Calu3 (cell line): ENCODE data around the gene SCGB1C1. TPM values are rescaled to one million over a fixed set of nuclear protein-coding genes. Genes with fewer than 3 reads are reported as not detected.

Source experiments
- BruUV-seq: library from RNA; stranded (reverse); fragments of 400-500 nt; replicated peaks from 2 replicates; lab custom pipeline; 2021; lab: Mats Ljungman, UMichigan
- CTCF ChIA-PET: fragments of 300-600 bp; sonication (Branson Sonifier 250); formaldehyde crosslinking; loops from one replicate; lab custom pipeline; 2022; ENCODE audit warnings: antibody characterized with exemption; lab: Charles Lee
- DNase-seq: peaks from one replicate; pipeline ENCODE4 v3.0.0; 2022
- H3K27ac Mint-ChIP-seq: one replicate; pipeline ENCODE4 v1.8.0; 2022; ENCODE audit warnings: mixed read lengths; ENCODE audit not compliant: unreplicated experiment
- H3K27me3 Mint-ChIP-seq: one replicate; pipeline ENCODE4 v1.8.0; 2022; ENCODE audit warnings: mixed read lengths; ENCODE audit not compliant: unreplicated experiment
- H3K36me3 Mint-ChIP-seq: one replicate; pipeline ENCODE4 v1.8.0; 2022; ENCODE audit warnings: mild to moderate bottlenecking, moderate library complexity, mixed read lengths; ENCODE audit not compliant: insufficient read depth, unreplicated experiment
- H3K4me1 Mint-ChIP-seq: one replicate; pipeline ENCODE4 v1.8.0; 2022; ENCODE audit warnings: mild to moderate bottlenecking, low read depth, mixed read lengths; ENCODE audit not compliant: unreplicated experiment
- H3K4me3 Mint-ChIP-seq: one replicate; pipeline ENCODE4 v1.8.0; 2022; ENCODE audit warnings: mild to moderate bottlenecking, low read depth, moderate library complexity, mixed read lengths; ENCODE audit not compliant: unreplicated experiment
- H3K9me3 Mint-ChIP-seq: one replicate; pipeline ENCODE4 v1.8.0; 2022; ENCODE audit warnings: low read depth, mixed read lengths; ENCODE audit not compliant: unreplicated experiment
- CTCF ChIP-seq: fragments of 200-600 bp; IDR thresholded peaks from one replicate; pipeline ENCODE4 v1.8.0; 2022; ENCODE audit warnings: antibody characterized with exemption; ENCODE audit not compliant: unreplicated experiment
- intact Hi-C: fragments of 100-400 bp; cut with micrococcal nuclease; formaldehyde crosslinking; loops from one replicate; pipeline ENCODE4 v1.10.0; 2022; ENCODE audit not compliant: unreplicated experiment
- total RNA-seq: library from RNA; stranded (reverse); gene quantifications from 2 replicates; pipeline ENCODE4 v1.2.3, GENCODE V29; 2022

SCGB1C1 gene
- total RNA-seq, 1 experiment from 2014 or later = not detected

- CTCF ChIA-PET = no interaction called here
- Mint-ChIP-seq H3K4me3 (no peak overlapping the region), H3K4me1 (no peaks in the 10 kb centered on the region), H3K36me3 (peaks cover 6% of the 10 kb centered on the region), H3K27me3 (no peaks in the 10 kb centered on the region), H3K27ac (no peak overlapping the region), H3K9me3 (no peaks in the 10 kb centered on the region)
- intact Hi-C loops = no loop called here
- no TSS peak for BruUV-seq
- DNase-seq = no peak
- no peak for TF ChIP-seq CTCF
Measured at GRCh38 chr11:221539-221938, 28.7 kb downstream of the SCGB1C1 start.

GRCh38 chr11:221998-222789, 29.3 kb downstream of the SCGB1C1 start:
- intact Hi-C loops = no loop called here
- H3K27me3 Mint-ChIP-seq = no peaks in the 10 kb centered on the region
- TF ChIP-seq CTCF = no peak
- CTCF ChIA-PET = no interaction called here
- H3K27ac Mint-ChIP-seq = no peak overlapping the region
- no TSS peak for BruUV-seq
- peaks cover 5% of the 10 kb centered on the region for H3K36me3 Mint-ChIP-seq
- no peaks in the 10 kb centered on the region for H3K9me3 Mint-ChIP-seq
- no peaks in the 10 kb centered on the region for H3K4me1 Mint-ChIP-seq
- H3K4me3 Mint-ChIP-seq = no peak overlapping the region
- DNase-seq = no peak

GRCh38 chr11:223026-223789, 30.3 kb downstream of the SCGB1C1 start:
- CTCF ChIA-PET = no interaction called here
- intact Hi-C loops = no loop called here
- no peak overlapping the region for H3K27ac Mint-ChIP-seq

GRCh38 chr11:223884-224283, 31.0 kb downstream of the SCGB1C1 start:
- DNase-seq = no peak
- Mint-ChIP-seq H3K36me3 (peaks cover 5% of the 10 kb centered on the region), H3K27ac (no peak overlapping the region), H3K9me3 (no peaks in the 10 kb centered on the region), H3K4me1 (no peaks in the 10 kb centered on the region), H3K27me3 (no peaks in the 10 kb centered on the region), H3K4me3 (no peak overlapping the region)
- CTCF ChIA-PET = no interaction called here
- intact Hi-C loops = no loop called here
- BruUV-seq = no TSS peak
- no peak for TF ChIP-seq CTCF

More at GRCh38 chr11:223026-223789, 30.3 kb downstream of the SCGB1C1 start:
- Mint-ChIP-seq H3K9me3 (no peaks in the 10 kb centered on the region), H3K36me3 (peaks cover 5% of the 10 kb centered on the region), H3K27me3 (no peaks in the 10 kb centered on the region), H3K4me3 (no peak overlapping the region), H3K4me1 (no peaks in the 10 kb centered on the region)
- DNase-seq = no peak
- no TSS peak for BruUV-seq
- TF ChIP-seq CTCF = no peak
